Activated CD8-positive, alpha-beta T cell treated with anti-CD3 and anti-CD28 coated beads for 36 hours (primary cell): ENCODE results near the gene PCDHA5. TPM values are rescaled to one million over a fixed set of nuclear protein-coding genes. Genes with fewer than 3 reads are reported as not detected.
"Not testable (repeated sequence)": the region's sequence is repeated elsewhere in the genome, so short reads cannot be mapped to it uniquely, and the experiment has no call there.

Experiments
- ATAC-seq: fragments of 200-7000 bp; cut with Tn5 transposase; one replicate; pipeline ENCODE4 v1.10.0; 2021; ENCODE audit warnings: mild to moderate bottlenecking, moderate library complexity
- CTCF ChIA-PET: fragments of 350-600 bp; sonication (Branson Sonifier 250); formaldehyde crosslinking; loops from one replicate; lab custom pipeline; 2021; ENCODE audit warnings: antibody characterized with exemption; lab: Charles Lee
- POLR2A ChIA-PET: fragments of 350-600 bp; sonication (Branson Sonifier 250); formaldehyde crosslinking; loops from one replicate; lab custom pipeline; 2021; ENCODE audit warnings: antibody characterized with exemption; lab: Charles Lee
- DNase-seq: peaks from one replicate; pipeline ENCODE4 v3.0.0-alpha.2; 2020
- H3K27ac Mint-ChIP-seq: one replicate; pipeline ENCODE4 v1.8.0; 2021; ENCODE audit warnings: mild to moderate bottlenecking, mixed read lengths
- H3K27me3 Mint-ChIP-seq: one replicate; pipeline ENCODE4 v1.8.0; 2021; ENCODE audit warnings: mixed read lengths
- H3K36me3 Mint-ChIP-seq: one replicate; pipeline ENCODE4 v1.8.0; 2021; ENCODE audit warnings: low read depth, mixed read lengths
- H3K4me1 Mint-ChIP-seq: one replicate; pipeline ENCODE4 v1.8.0; 2021; ENCODE audit warnings: low read depth, mixed read lengths
- H3K4me3 Mint-ChIP-seq: one replicate; pipeline ENCODE4 v1.8.0; 2021; ENCODE audit warnings: mild to moderate bottlenecking, moderate library complexity, mixed read lengths
- H3K9me3 Mint-ChIP-seq: one replicate; pipeline ENCODE4 v1.8.0; 2021; ENCODE audit warnings: mixed read lengths
- intact Hi-C: fragments of 100-400 bp; cut with micrococcal nuclease; formaldehyde crosslinking; loops from one replicate; pipeline ENCODE4 v1.10.0; 2022
- total RNA-seq, 2 experiments: library from RNA; stranded (reverse); gene quantifications; one replicate each; pipeline ENCODE4 v1.2.3, GENCODE V29; 2021
- TF ChIP-seq, protein P1 (sequence below): fragments of 200-600 bp; IDR thresholded peaks from one replicate; pipeline ENCODE4 v1.8.0; 2022; ENCODE audit warnings: antibody characterized with exemption, mild to moderate bottlenecking

PCDHA5 gene
- total RNA-seq, 2 experiments from 2014 or later: not detected

- no peak within 1 kb of the TSS for H3K4me3 Mint-ChIP-seq
- ChIA-PET POLR2A (no interaction called here), CTCF (interaction anchor here (0.6 to 2.2 kb wide), 12 partner anchors 11 to 572 kb away, joined by 3 to 7 read pairs (median 4); partner anchors contain the start of genes PCDHA10, PCDHA5, PCDHA6 and PCDHGA10)
- peaks cover 4% of the 10 kb centered on the region for H3K36me3 Mint-ChIP-seq
- intact Hi-C loops: no loop called here
- TF ChIP-seq, protein P1, sequence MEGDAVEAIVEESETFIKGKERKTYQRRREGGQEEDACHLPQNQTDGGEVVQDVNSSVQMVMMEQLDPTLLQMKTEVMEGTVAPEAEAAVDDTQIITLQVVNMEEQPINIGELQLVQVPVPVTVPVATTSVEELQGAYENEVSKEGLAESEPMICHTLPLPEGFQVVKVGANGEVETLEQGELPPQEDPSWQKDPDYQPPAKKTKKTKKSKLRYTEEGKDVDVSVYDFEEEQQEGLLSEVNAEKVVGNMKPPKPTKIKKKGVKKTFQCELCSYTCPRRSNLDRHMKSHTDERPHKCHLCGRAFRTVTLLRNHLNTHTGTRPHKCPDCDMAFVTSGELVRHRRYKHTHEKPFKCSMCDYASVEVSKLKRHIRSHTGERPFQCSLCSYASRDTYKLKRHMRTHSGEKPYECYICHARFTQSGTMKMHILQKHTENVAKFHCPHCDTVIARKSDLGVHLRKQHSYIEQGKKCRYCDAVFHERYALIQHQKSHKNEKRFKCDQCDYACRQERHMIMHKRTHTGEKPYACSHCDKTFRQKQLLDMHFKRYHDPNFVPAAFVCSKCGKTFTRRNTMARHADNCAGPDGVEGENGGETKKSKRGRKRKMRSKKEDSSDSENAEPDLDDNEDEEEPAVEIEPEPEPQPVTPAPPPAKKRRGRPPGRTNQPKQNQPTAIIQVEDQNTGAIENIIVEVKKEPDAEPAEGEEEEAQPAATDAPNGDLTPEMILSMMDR: peak; percentile 7
- H3K27me3 Mint-ChIP-seq: peaks cover 17% of the 10 kb centered on the region
- H3K9me3 Mint-ChIP-seq: peaks cover 8% of the 10 kb centered on the region
- peak; percentile 24 for DNase-seq
- no peak for ATAC-seq
- H3K4me1 Mint-ChIP-seq: no peaks in the 10 kb centered on the region
- H3K27ac Mint-ChIP-seq: no peak within 1 kb of the TSS
Observed at GRCh38 chr5:140840978-140841962, 19.9 kb downstream of the PCDHA5 start, which contains the start of gene PCDHA8. TSS of gene PCDHA8 (plus strand) at chr5:140841187. CDS start at chr5:140841322, 135 bp downstream.

- Mint-ChIP-seq H3K4me3 (no peak overlapping the region), H3K27me3 (peaks cover 24% of the 10 kb centered on the region), H3K9me3 (peaks cover 16% of the 10 kb centered on the region), H3K36me3 (peaks cover 4% of the 10 kb centered on the region), H3K27ac (no peak overlapping the region), H3K4me1 (no peaks in the 10 kb centered on the region)
- intact Hi-C loops: no loop called here
- ATAC-seq (no peak), DNase-seq (no peak)
- POLR2A ChIA-PET: no interaction called here
- TF ChIP-seq, protein P1: no peak
- CTCF ChIA-PET: no interaction called here
Observed at GRCh38 chr5:140842798-140843733, 21.7 kb downstream of the PCDHA5 start.

GRCh38 chr5:140848139-140849102 lies 27.0 kb downstream of the PCDHA5 start, which contains the start of gene PCDHA9:
TSS of gene PCDHA9 (plus strand) at chr5:140848382. CDS start at chr5:140848496, 114 bp downstream.
- H3K9me3 Mint-ChIP-seq, H3K36me3 Mint-ChIP-seq, H3K4me3 Mint-ChIP-seq, DNase-seq, POLR2A ChIA-PET, intact Hi-C loops, CTCF ChIA-PET, H3K27ac Mint-ChIP-seq, ATAC-seq, H3K4me1 Mint-ChIP-seq: not testable (repeated sequence)
- H3K27me3 Mint-ChIP-seq: peaks cover 18% of the 10 kb centered on the region

GRCh38 chr5:140849831-140850634 lies 28.6 kb downstream of the PCDHA5 start:
- intact Hi-C loops, H3K9me3 Mint-ChIP-seq, H3K27ac Mint-ChIP-seq, POLR2A ChIA-PET, H3K4me1 Mint-ChIP-seq, H3K4me3 Mint-ChIP-seq, DNase-seq, ATAC-seq, CTCF ChIA-PET, H3K36me3 Mint-ChIP-seq: not testable (repeated sequence)
- H3K27me3 Mint-ChIP-seq: peaks cover 21% of the 10 kb centered on the region
